AG09319 (cell line): ENCODE measurements around the gene TLE3.

Experiments used
- DNase-seq: peaks from one replicate; pipeline ENCODE4 v3.0.0-alpha.2; 2010; ENCODE audit warnings: low read depth; ENCODE audit errors: extremely low read depth
- CTCF ChIP-seq: IDR thresholded peaks from 2 replicates; pipeline ENCODE4 v1.5.1; 2011; ENCODE audit warnings: low read depth, mild to moderate bottlenecking, inconsistent platforms, low read length, moderate library complexity

TLE3 gene

GRCh38 chr15:70092464-70093027 is 5.2 kb downstream of the TLE3 start:
- DNase-seq, result no peak
- no peak for TF ChIP-seq CTCF

DNA sequence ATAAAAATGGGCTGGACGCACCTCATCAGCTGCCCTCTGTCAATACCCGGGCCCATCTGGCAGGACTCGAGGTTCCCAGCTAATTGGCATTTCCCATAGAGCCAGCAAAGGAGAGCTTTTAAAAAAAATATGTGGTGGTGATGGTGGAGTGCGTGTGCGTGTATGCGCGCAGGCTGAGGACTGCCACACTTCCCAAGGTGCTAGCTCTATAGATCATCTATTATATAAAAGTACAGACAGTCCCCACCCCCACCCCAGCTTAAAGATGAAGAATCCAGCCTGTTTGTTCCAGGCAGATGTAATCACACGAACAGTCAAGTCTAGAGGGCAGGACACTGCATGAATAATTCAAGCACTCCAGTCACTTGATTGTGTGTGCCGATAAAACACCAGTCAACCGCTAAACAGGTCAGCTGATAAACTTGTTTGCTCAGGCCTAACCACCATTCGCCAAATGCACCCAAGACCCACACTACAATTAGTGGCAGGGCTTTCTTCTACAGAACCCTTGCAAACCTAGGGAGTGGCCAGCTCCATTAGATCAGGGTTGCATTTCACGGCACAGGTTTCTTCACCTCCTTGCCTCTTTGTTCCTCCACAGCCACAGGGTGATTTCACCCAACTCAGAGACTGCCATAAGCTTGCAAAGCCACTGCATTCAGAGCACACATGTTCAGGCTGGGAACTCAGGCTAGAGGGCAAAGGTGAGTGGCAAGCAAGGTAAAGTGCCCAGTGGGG is 5.8 kb downstream of the TLE3 start:
- DNase-seq, result no peak
- no peak for TF ChIP-seq CTCF

DNA sequence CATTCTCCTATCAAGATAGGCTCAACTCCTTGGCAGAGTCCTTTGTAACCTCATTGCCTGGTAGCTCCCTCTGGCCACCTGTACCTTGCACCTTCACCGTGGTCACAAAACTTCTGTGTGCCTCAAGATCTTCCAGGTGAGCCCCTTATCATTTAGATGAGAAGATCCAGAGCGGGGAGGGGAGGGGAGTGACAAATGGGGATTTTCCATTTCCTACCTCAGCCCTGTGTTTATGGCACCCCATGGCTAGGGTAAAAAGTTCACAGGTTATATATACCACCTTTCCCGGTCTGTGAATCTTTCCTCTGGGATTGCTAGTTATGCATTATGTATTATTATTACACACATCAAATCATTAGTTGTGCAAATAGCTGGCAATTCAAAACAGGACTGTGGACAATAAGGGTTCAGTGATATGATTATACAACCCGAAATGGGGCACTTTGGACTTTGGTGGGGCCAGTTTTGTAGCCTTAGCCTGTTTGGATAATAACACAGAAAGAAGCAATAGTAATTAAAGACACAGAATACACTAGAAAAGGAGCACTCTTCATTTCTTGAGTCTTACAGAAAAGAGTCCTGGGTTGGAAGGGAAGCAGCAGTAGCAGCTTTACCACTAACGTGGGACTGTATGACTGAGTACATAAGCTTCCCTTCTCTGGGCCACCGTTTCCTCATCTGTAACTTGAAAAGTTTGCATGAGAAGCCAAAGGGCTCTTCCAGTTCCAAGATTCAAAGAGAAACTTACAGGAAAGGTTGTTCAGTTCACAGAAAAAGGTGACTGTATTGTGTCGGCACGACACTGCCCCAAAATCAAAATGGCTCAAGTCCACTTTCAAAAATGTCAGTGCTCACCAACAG is 7.1 kb downstream of the TLE3 start:
- TF ChIP-seq CTCF, result no peak
- DNase-seq, result no peak

DNA sequence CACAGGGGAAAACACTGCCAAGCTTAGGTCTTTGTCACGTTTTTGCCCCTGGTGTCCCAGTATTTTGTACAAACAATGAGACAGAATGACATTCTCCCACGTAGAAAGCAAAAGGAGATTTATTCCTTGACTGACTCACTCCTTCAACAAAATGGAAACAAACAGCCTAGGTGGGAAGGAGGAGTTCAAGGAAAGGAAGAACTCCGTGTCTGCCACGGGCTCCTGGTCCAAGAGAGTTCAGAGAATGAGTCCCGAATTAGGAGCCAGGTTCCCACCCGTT is 8.1 kb downstream of the TLE3 start:
- no peak for DNase-seq
- no peak for TF ChIP-seq CTCF

DNA sequence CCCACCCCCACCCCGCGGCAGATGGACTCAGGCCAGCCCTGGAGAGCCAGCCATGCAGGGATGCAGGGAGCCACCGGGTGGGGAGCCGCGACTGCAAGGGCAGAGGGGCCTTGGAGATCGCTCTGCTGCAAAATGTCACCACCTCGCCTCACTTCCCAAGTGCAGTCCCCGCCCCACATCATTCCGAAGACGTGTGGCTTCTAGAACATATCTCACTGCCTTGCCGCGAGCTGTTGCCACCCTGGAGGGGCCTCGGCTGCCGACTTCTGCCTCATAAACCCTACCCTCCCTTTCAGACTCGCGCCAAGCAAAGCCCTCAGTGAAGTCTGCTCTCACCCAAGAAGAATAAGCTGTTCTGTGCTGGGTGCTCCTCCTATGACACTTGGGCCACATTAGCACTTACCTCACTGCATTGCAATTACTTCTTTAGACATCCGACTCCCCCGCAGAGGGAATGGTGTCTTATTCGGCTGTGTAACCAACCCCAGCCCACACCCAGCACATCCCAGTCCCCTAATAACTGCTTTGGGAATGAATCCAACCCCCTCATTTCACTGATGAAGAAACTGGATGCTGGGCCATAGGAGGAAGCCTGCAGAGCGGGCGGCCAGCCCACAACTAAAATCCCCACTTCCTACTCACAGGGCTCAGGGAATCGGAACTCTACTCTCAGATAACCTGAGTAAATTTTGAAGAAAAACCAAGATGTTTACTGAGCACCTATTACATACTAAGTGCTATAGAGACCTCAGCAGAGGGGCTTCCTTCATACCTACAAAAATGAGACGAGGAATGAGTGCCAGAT is 8.6 kb downstream of the TLE3 start:
- no peak for TF ChIP-seq CTCF
- no peak for DNase-seq

- no peak for TF ChIP-seq CTCF
- DNase-seq, result no peak
These were observed 9.3 kb downstream of the TLE3 start for GRCh38 chr15:70088455-70088854.
